IPS-15b (cell line): ENCODE data around the gene JAKMIP3.

Experiments
- H3K27me3 ChIP-seq: one replicate; pipeline ENCODE4 v1.6.1; 2013; ENCODE audit warnings: low read length; ENCODE audit not compliant: control insufficient read depth, insufficient read depth
- H3K36me3 ChIP-seq: one replicate; pipeline ENCODE4 v1.6.1; 2013; ENCODE audit warnings: low read length; ENCODE audit not compliant: control insufficient read depth, insufficient read depth
- H3K4me1 ChIP-seq: one replicate; pipeline ENCODE4 v1.6.1; 2013; ENCODE audit warnings: mild to moderate bottlenecking, low read length; ENCODE audit not compliant: control insufficient read depth, insufficient read depth
- H3K4me3 ChIP-seq: one replicate; pipeline ENCODE4 v1.5.1; 2013; ENCODE audit warnings: low read depth, low read length
- H3K9ac ChIP-seq: one replicate; pipeline ENCODE4 v1.6.1; 2013; ENCODE audit warnings: low read depth, mild to moderate bottlenecking, low read length
- H3K9me3 ChIP-seq: one replicate; pipeline ENCODE4 v1.6.1; 2013; ENCODE audit warnings: mild to moderate bottlenecking, low read length; ENCODE audit not compliant: control insufficient read depth, insufficient read depth

Gene JAKMIP3

DNA sequence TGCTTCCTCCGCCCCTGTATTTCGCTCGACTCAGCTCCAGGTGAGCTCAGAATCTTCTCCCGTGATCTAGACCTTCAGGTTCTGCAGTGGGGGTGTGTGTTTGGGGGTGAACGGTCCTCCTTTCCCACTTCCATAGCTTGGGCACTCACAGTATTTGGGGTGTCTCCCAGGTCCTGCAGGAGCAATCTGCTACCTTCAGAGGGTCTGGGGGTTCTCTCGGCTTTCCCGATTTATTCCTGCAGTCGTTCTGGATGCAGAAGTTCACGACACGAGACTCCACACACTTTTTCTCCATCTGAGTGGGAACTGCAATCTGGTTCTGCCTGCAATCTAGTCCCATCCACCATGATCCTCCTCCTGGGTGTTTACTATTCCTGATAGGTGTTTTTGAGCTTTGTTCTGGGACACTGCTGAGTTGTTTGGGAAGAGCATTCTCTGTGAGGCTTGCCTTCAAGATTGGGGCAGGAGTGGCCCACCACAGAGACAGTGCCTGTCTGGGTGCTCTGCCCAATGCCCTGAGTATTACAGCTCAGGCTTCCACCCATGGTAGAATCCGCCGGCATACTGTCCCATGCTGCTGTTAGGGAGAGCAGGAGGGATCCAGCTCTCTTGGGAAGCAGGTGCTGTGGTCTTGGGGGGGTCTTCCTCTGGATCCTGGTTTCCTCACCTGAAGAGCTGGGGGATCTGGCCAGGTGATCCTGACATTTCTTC, 29.8 kb downstream of the JAKMIP3 start:
- Histone ChIP-seq H3K9me3 (no peaks in the 10 kb centered on the region), H3K9ac (no peak overlapping the region), H3K27me3 (no peaks in the 10 kb centered on the region), H3K36me3 (no peaks in the 10 kb centered on the region), H3K4me3 (no peak overlapping the region), H3K4me1 (no peaks in the 10 kb centered on the region)

DNA sequence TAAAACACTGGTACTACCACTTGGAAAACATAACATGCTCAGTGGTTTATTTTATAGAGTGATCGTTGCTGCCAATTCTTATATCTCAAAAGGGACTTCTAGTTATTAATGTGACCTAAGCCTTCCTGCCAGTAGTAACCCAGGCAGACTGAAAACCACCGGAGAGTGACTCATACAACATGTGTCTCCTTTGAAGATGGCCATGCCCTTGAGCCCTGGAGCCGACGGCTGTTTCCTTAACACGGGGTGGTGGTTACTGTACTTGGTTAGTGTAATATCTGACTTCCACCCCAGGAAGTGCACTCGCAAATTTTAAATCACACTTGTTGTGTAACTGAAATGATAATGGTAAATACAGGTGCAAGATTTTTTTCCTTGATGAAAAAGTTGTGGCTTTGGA, 30.5 kb downstream of the JAKMIP3 start:
- Histone ChIP-seq H3K9me3 (no peaks in the 10 kb centered on the region), H3K36me3 (no peaks in the 10 kb centered on the region), H3K9ac (no peak overlapping the region), H3K4me3 (no peak overlapping the region), H3K4me1 (no peaks in the 10 kb centered on the region), H3K27me3 (no peaks in the 10 kb centered on the region)

- H3K4me1 ChIP-seq: no peaks in the 10 kb centered on the region
- no peaks in the 10 kb centered on the region for H3K36me3 ChIP-seq
Observed at GRCh38 chr10:132096863-132097478, 31.2 kb downstream of the JAKMIP3 start.

DNA sequence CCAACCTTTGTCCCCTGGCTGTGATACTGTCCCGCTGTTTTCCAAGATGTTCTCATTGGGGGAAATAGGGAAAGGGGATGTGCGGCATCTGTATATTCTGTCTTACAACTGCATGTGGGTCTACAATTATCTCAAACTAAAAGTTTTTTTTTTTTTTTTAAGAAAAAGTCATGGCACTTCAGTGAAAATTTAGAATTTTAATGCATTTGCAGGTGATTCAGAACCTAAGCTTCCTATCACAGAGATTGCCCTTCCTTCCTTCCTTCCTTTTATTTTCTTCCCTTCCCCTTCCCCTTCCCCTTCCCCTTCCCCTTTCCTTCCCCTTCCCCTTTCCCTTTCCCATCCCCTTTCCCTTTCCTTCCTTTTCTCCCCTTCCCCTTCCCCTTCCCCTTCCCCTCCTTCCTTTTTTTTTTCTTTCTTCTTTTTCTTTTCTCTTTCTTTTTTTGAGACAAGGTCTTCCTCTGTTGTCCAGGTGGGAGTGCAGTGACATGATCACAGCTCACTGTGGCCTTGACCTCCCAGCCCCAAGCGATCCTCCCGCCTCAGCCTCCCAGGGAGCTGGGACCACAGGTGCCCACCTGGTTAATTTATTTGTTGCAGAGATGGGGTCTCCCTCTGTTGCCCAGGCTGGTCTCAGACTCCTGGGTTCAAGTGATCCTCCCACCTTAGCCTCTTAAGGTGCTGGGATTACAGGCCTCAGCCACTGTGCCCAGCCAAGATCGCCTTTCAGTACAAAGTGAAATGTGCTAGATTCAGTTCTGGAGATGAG, 32.0 kb downstream of the JAKMIP3 start:
- Histone ChIP-seq H3K9me3 (no peaks in the 10 kb centered on the region), H3K4me3 (no peak overlapping the region), H3K9ac (no peak overlapping the region), H3K4me1 (no peaks in the 10 kb centered on the region), H3K36me3 (no peaks in the 10 kb centered on the region), H3K27me3 (no peaks in the 10 kb centered on the region)

More at GRCh38 chr10:132096863-132097478, 31.2 kb downstream of the JAKMIP3 start:
- no peak overlapping the region for H3K4me3 ChIP-seq
- no peaks in the 10 kb centered on the region for H3K9me3 ChIP-seq
- H3K9ac ChIP-seq: no peak overlapping the region
- no peaks in the 10 kb centered on the region for H3K27me3 ChIP-seq

GRCh38 chr10:132098539-132099388, 33.0 kb downstream of the JAKMIP3 start:
- H3K9me3 ChIP-seq: no peaks in the 10 kb centered on the region
- no peak overlapping the region for H3K4me3 ChIP-seq
- no peaks in the 10 kb centered on the region for H3K4me1 ChIP-seq
- no peaks in the 10 kb centered on the region for H3K27me3 ChIP-seq
- no peaks in the 10 kb centered on the region for H3K36me3 ChIP-seq
- no peak overlapping the region for H3K9ac ChIP-seq

GRCh38 chr10:132099389-132100090, 33.8 kb downstream of the JAKMIP3 start:
- Histone ChIP-seq H3K27me3 (no peaks in the 10 kb centered on the region), H3K36me3 (no peaks in the 10 kb centered on the region), H3K4me1 (no peaks in the 10 kb centered on the region), H3K9ac (no peak overlapping the region), H3K4me3 (no peak overlapping the region), H3K9me3 (no peaks in the 10 kb centered on the region)

GRCh38 chr10:132100091-132100481, 34.3 kb downstream of the JAKMIP3 start:
- Histone ChIP-seq H3K4me1 (no peaks in the 10 kb centered on the region), H3K36me3 (no peaks in the 10 kb centered on the region), H3K9me3 (no peaks in the 10 kb centered on the region), H3K9ac (no peak overlapping the region), H3K27me3 (no peaks in the 10 kb centered on the region), H3K4me3 (no peak overlapping the region)

GRCh38 chr10:132100556-132101349, 35.0 kb downstream of the JAKMIP3 start:
- H3K9me3 ChIP-seq: no peaks in the 10 kb centered on the region
- H3K4me1 ChIP-seq: no peaks in the 10 kb centered on the region
- H3K27me3 ChIP-seq: no peaks in the 10 kb centered on the region
- no peaks in the 10 kb centered on the region for H3K36me3 ChIP-seq
- no peak overlapping the region for H3K4me3 ChIP-seq
- H3K9ac ChIP-seq: no peak overlapping the region

DNA sequence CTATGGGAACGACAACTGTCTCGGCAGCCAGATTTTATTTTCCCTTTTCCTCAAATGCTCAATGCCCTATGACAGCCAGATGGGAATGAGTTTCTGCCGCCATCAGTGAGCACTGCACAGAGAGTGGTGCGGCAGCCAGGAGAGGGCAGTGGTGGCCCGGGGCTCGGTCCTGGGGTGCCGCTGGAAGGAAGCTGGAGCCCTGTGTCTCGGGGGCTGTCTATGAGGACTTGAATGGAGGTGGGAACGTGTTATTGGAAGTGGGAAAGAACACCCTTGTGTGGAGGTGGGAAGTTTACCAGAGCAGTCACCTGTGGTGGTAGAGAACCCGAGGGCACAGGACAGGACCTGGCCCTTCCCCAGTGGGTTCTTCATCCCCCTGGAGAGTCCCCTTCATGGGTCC, 35.8 kb downstream of the JAKMIP3 start:
- Histone ChIP-seq H3K9me3 (no peaks in the 10 kb centered on the region), H3K9ac (no peak overlapping the region), H3K27me3 (no peaks in the 10 kb centered on the region), H3K4me1 (no peaks in the 10 kb centered on the region), H3K36me3 (no peaks in the 10 kb centered on the region), H3K4me3 (no peak overlapping the region)

GRCh38 chr10:132102071-132102716, 36.4 kb downstream of the JAKMIP3 start:
- Histone ChIP-seq H3K27me3 (no peaks in the 10 kb centered on the region), H3K36me3 (no peaks in the 10 kb centered on the region), H3K4me3 (no peak overlapping the region), H3K9ac (no peak overlapping the region), H3K4me1 (no peaks in the 10 kb centered on the region), H3K9me3 (no peaks in the 10 kb centered on the region)
